Putamen (tissue), 1 donor: Measurements from ENCODE around the gene MAB21L1.

Source experiments
- DNase-seq: peaks from one replicate; pipeline ENCODE4 v3.0.0-alpha.2; 2016; ENCODE audit warnings: low spot score

MAB21L1 gene

DNA sequence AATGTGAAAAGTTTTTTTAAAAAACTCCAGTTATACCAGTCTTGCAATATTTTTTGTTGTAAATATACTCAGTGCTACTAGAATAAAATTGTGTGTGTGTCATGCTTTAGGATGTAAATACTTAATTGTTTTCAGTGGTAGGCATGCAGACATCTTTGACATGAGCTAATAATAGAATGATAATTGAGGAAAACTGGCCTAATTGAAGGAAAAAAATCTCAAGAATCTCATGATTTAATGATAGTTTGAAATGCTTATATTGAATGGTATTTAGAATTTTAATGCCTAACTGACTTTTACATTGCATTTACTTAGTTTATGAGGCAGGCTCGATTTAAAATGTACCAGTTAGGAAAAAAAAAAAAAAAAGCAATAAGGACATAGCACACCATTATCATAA, 3.2 kb upstream of the MAB21L1 start:
- DNase-seq = no peak

DNA sequence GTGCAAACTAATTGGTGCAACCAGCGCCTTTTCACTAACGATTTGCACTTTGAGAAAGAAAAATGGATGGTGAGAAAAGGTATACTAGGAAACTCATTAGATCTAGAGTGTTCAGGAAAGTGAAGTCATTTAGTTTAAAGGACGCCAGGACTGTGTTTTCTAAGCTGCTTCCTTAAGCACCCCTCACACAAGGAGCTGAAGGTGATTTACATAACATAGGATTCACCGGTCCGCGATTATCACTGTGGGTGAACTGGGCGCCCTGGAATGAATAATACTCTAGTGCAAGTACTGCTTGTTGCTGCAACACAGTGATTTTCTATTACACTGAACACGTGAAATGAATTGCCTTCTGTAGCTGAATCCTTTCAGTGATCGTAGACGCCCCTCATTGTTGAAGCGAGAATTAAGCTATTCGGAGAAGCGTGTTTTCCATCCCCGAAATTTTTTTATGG, 2.6 kb upstream of the MAB21L1 start:
- DNase-seq = no peak

DNA sequence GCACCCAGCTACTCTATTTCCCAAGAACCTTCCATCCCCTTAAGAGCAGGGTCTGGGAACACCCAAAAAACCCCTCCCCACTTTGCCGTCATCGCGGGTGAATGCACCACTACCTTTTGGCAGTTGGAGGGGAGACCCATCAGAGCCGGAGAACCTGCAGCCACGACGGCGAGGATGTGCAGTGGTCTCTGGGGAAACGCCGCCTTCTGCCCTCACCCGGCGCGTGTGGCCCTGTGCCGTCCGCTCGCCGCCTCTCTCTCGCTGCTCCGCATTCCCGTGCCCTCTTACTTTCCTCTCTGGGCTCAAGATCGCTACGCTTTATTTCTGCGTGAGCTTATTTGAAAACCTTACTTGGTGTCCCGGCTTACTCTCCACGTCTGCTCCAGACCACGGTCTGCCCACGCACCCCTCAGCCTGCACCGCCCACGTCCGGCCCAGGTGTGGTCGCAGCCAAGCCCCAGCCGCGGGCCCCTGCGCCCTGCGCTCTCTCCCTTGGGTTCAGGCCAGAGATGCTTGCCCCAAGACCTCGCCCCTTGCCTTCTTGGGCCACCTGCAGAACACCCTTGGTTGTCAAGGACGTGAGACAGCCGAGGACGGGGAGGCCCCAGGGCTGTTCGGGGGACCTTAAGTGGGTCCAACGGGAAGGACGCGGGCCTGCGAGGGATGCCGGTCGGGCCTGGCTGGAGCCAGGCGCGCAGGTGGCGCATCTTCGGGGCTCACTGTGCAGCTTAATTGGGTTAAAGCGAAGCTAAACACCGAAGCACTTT, 2.0 kb upstream of the MAB21L1 start:
- DNase-seq = no peak

DNA sequence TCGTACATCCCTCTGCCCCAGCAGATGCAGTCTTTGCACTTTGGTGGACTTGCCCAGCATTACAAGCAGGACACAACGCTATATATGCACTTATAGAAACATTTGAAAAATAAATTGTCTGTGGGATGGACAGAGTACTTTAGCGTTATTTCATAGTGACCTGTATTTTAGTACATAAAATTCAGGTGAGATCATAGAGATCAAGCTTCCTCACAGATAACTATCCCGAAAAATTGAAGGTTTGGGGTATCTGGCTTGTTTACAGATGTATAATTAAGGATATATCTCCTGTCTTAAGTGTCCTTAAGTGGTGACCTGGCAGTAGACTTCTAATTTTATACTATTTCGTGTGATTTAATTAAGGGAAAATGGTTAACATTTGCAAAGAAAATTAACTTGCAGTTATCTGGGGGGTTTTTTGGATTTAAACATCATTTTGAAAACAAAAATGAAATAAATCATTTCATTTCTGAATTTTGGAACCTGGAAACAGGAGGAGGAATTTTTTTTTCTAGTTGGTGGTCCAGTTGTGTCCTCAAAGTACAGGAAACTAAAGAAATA, 977 bp upstream of the MAB21L1 start:
- no peak for DNase-seq

DNA sequence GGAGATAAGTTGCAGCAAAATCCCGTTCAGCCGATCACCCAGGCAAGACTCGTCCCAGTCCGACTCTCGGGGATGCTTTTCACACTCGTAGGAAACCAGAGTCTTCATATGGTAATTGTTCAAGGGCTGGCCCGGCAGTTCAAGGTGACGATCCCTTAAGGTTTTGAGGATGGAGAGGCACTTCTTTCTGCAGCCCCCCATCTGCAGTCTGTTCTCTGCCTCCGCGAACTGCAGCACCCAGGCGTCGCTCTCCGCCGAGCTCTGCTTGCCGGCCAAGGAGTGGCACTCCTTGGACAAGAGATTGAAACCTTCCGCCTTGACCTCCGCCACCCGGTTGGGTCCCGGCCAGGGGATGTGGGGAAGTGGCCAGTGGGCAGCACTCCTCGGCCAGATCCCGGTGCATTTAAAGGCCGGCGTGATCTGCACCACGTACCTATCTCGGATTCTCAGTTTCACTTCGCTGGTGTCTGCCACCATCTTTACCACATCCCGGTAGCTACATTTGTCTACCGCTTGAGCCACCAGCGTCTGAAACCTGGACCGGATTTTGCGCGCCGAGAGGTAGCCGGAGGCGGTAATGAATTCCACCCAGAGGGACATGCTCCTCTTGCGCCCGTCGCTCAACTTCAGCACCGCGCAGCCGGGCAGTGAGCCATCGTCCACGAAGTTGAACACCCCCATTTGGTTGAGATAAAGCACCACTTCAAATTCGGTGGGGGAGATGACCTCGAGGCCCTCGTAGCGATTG, 1.1 kb downstream of the MAB21L1 start:
- DNase-seq = no peak

DNA sequence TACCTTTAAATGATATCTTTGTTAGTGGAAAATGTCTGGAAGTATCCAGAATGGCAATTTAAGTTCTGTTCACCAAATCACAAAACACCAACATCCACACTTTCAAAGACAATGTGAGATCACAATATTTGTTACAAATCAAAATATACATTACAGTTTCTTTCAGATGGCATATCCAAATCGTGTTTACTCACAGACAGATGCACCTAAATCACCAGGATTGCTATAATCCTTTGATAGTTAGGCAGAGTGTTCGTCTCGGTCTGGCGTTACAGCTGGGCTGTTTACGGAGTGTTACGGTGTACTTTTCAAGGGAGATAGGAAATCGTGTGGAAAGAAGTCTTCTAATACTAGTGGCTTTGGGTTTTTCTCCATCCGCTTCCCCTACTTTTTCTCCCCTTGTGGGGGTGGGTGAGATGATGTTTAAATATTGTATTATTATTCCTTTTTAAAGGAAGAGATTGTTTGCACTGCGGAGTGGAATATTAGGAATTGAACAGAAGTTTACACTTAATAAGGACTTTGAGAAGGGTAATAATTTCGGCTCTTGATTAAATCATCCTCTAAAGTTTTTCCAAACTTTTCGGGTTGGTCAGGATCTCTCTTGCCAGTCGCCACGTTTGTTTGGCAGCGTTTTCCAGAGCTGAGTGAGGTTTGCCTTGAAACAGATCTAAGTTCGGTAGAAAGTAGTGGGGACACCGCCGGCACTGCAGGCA, 1.8 kb downstream of the MAB21L1 start:
- no peak for DNase-seq

DNA sequence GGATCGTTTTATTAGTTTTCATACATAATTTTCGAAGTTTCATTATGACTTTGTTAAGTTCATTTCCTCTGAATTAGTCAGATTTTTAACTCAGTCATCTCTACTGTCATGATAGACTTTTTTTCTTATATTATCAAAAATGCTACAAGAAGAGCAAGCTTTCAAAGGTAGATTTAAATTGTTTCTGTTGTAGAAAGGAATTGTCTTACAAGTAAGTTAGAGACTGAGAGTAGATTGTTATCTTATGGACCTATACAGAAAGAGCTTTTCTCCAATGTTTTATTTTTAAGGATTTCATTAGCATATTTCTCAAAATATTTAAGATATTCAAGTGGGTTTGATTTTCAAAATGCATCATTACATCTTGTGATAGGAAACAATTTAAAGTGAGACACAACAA, 2.7 kb downstream of the MAB21L1 start:
- no peak for DNase-seq

DNA sequence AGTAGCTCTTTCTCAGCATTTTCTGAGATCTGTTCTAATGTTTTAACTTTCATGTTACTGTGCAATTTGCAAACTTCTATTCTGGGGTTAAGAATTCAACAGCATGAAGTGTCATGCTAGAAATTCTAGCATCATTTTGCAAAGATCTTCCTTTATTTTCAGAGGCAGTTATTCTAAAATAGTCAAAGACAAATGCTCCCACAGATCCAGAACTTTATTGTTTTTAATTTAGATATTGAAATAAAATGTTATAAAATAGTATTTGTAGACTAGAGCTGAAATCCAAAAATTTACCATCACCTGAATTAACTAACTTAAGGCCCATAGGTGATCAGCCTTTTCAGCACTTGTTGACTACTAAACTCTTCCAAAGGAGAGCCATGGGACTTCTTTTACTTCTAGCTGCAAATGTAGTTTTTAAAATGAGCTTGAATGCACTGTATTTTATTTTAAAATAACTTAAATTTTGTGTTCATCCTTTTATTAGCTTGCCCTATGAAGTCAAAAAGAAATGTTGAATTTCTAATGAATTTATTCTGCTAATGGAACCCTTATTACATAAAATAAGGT, 3.2 kb downstream of the MAB21L1 start:
- no peak for DNase-seq

DNA sequence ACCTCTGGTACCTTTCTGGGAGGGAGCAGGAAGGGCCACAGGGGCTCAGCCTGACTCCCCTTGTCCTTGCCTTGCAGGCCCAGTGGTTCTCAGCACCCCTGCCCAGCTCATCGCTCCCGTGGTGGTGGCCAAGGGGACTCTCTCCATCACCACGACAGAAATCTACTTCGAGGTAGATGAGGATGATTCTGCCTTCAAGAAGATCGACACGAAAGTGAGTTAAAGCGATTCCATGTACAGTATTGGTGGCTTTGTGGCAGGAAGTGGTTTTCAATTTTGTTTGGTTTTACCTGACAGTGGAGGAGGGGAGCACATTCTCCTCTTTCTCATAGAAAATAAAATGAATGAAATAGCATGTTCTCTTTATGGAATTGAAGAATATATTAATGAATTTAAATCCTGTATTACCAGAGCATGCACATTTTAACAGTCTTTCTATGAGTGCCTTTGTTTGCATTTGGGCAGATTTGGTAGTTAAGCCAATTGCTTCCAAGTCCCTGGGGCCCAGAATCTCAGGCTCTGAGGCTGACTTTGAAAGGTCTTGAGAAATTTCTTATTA, 4.1 kb downstream of the MAB21L1 start:
- no peak for DNase-seq

DNA sequence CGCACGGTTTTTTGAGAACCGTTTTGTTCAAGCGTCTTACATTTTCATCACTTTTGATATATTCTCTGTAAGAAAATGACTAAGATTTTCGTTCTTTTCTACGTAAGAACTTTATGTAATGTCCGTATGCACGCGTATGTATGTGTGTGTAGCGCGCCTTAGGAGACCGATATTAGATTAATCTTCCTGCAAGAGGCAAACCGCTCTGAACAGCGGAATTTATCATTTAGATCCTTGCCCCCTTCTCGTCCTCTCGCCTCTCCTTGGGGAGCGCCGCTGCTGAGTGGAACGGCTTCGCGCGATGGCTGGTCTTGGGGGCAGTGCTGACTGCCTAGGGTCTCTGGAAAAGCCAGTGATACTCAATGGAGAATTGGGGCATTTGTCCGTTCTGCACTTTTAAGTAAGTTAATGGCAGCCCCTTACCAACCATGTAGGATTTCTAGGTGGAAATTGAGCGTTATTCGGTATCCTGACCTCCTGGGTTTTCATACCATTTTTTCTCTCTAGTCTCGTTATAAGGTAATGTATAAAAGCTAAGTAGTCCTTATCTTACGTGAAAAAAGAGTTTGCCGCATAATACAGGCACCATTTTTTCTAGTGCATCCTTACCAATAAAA, 4.7 kb downstream of the MAB21L1 start:
- DNase-seq = no peak

DNA sequence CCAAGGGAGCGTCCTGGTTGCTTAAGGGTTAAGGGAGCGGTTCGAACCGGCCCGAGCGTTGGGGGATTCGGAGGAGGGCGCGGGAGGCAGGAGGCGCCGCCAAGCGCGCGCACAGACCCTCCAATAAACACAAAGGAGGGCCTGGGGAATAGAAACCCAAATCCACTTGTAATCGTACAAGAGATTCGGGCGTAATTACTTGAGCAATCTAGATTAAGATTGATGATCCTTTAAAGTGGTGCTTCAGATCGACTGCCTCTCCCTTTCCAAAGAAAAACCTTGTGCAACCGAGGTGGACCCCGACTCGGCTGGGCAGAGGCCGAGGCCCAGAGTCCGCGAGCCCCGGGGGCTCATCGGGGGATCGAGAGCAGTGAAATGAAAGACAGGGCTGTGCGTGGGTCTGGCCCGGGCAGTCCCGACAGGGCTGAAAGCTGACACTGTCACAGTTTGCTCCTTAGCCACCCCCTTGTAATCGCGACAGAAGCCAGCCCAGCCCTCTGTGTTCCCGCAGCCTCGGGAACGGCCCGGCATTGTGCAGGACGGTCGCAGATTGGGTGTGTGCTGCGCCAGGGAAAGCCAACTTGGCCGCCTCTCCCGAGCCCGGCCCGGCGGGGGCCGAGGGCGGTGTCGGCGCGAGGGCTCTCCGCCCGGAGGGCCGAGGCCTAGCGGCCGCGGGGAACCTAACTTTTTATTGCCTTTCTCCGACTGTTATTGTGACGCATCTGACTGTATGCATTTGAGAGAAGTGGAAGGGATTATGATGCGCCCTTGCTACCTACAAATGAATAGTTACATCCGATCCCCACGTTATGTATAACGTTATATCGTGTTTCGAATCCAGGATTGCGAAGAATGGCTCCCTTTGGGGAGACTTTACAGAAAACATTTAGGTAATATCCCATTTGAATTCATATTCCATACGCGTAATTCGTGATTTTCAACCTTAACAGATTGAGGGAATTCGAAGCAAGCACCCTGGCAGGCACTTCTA, 5.5 kb downstream of the MAB21L1 start:
- no peak for DNase-seq

DNA sequence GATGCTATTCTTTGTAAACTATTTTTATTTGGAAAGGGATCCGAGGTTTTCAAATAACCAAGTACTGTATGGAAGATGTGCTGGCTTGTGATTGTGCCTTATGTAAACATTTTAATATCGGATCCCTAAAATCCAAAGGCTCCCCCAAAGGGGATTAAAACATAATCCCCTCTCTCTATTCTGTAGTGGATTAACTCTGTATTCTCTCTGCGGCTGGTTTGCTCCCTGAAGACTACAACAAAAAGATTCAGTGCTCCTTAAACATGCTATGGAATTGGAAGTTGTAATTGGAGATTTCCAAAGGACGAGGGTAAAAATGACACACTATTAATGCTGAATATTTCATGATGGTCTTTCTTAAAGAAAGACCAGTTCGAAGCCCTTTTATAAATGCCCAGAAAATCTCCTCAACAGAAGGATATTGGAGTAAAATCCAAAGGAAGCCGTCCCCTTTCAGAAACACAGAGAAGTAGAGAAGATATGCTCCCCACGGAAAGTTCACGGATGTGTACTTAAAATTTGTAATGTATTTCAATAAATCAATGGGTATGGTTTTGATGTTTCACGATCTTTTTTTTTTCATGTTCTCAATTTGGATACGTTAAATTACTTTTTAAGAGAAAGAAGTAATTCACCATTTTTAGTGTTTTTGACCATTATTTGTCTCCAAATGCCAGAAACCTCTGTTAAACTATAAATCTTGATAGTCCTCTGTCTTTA, 6.5 kb downstream of the MAB21L1 start:
- no peak for DNase-seq

DNA sequence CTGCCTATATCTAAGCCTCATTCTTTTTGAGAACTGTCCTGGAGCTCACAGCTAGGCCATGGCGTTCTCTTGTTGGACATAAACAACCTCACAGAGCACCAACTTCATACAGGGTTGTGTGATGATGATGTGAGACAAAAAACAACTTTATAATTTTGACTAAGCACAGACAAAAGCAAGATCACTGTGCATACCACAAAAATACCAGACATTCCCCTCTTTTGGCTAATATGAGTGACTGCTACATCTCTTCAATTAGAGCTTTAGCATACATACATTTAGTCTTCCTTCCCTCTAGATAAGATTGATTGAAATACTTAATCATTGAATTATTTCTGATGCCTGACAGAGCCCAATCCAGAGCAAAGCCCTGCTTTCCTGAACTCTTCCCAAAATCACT, 8.3 kb downstream of the MAB21L1 start:
- DNase-seq = no peak

DNA sequence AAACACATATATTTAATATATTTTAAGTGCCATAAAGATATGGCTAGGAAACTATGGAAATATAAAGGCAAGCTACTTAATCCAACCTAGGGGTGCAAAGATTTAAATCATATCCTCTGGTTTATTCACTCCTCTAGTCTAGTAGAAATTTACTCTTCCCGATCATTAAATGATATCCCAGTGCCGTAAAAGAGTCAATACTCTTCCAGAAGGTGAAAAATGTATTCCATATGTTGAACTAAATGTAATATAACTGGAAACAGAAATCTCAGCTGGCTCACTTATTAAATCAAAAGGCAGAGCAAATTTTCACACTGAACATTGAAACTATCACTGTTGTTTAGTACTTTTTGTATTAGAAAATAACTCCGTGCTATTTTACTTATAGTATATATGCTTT, 11.1 kb downstream of the MAB21L1 start:
- no peak for DNase-seq

DNA sequence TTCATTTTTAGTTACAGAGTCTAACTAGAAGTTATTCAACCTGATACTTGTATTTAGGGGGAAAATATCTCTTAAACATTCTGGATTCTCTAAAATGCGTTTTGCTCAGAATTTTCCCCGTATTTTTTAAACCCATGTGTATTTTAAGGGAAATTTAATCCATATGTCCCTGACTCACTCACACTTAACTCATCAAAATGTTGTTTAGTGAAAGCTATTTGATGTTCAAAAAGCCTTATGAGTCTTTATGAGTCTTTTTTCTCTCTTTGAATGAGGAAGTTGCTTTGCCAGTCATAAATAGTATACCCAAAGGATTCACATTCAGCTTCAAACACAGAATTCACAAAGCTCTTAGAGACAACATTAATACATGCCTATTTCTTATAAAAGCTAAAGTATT, 16.4 kb downstream of the MAB21L1 start:
- no peak for DNase-seq

DNA sequence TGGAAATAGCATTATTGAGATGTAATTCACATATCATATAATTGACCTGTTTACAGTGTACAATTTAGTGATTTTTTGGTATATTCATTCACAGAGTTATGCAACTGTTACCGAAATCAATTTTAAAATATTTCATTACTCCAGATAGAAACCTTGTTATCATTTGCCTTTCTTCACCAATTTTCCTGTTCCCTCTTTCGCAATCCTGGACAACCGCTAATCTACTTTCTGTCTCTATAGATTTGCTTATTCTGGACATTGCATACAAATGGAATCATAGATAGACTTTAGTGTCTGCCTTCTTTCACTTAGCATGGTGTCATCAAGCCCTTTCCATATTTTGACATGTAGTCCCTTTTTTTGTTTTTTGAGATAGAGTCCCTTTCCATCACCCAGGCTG, 19.2 kb downstream of the MAB21L1 start:
- no peak for DNase-seq

DNA sequence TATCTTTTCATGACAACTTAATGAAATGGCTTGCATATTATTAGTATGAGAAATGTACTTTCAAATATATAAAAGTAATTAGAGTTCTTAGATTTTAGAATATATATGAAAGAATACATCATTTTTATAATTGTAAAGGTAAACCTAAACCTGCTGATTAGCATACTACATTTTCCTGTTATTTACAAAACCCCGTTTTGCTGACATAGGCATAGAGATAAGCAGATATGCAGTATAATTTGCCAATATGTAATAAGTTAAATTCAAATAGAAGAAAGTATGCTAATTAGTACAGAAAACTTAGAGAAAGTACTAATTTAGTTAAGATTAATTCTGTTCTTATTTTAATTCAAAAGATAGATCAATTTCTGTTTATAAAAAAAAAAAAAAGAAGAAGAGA, 21.5 kb downstream of the MAB21L1 start:
- DNase-seq = no peak

DNA sequence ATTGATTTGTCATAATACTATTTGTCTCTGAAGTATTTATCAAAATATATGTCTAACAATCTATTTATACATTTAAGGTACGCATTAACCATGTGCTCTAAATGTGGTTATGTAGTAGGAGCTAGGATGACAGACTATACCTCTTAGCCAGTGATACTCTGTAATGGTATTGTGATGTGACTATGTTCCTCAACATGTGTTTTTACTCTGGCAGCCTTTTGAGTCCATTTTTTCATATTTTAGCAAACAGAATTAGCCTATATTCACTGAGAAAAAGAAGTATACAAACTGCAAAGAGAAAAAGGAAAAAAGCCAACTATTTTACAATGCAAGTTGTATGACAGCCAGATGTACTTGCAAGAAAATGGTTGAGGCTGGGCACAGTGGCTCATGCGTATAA, 26.7 kb downstream of the MAB21L1 start:
- no peak for DNase-seq

DNA sequence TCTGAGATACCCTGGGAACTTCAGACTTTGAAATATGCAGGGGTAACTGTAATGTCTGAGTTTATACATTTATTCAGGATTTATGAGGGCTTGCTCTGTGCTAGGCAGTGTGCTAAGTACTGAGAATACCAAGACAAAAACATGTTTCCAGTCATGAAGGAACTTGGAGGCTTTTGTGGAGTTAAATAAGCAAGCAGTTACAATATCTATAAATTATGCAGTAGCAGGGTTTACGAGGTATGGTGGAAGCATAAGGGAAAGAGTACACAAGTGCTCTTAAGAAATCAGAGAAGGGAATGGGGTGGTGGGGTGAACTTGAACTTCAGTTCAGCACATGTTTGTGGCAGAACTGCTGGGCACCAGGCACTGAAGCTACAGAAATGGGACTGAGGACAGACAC, 28.0 kb downstream of the MAB21L1 start:
- no peak for DNase-seq
